ENCODE measurements around the gene KAZN.

KAZN gene

GRCh38 chr1:14677292-14677971 lies 78.9 kb downstream of the KAZN start:
- no peak for DNase-seq (ENCODE audit: low read depth)

GRCh38 chr1:14678011-14678638 lies 79.6 kb downstream of the KAZN start:
- no peak for DNase-seq (ENCODE audit: low read depth)

- no peak for DNase-seq (ENCODE audit: low read depth)
Measured at GRCh38 chr1:14679027-14679688, 80.7 kb downstream of the KAZN start.

- DNase-seq (ENCODE audit: low read depth) = no peak
Measured at GRCh38 chr1:14681182-14681581, 82.7 kb downstream of the KAZN start.

GRCh38 chr1:14682941-14683621 lies 84.6 kb downstream of the KAZN start:
- no peak for DNase-seq (ENCODE audit: low read depth)

- no peak for DNase-seq (ENCODE audit: low read depth)
Measured at GRCh38 chr1:14685078-14685477, 86.6 kb downstream of the KAZN start.

- DNase-seq (ENCODE audit: low read depth) = no peak
Measured at GRCh38 chr1:14686701-14687100, 88.2 kb downstream of the KAZN start.

GRCh38 chr1:14687147-14687546 lies 88.7 kb downstream of the KAZN start:
- DNase-seq (ENCODE audit: low read depth) = no peak

- DNase-seq (ENCODE audit: low read depth) = no peak
Measured at GRCh38 chr1:14689996-14690615, 91.6 kb downstream of the KAZN start.

GRCh38 chr1:14693949-14694348 lies 95.5 kb downstream of the KAZN start:
- DNase-seq (ENCODE audit: low read depth) = no peak

- no peak for DNase-seq (ENCODE audit: low read depth)
Measured at GRCh38 chr1:14694589-14694988, 96.1 kb downstream of the KAZN start.

- DNase-seq (ENCODE audit: low read depth) = no peak
Measured at GRCh38 chr1:14696761-14697160, 98.3 kb downstream of the KAZN start.

GRCh38 chr1:14697353-14697752 lies 98.9 kb downstream of the KAZN start:
- no peak for DNase-seq (ENCODE audit: low read depth)

- DNase-seq (ENCODE audit: low read depth) = no peak
Measured at GRCh38 chr1:14698314-14698713, 99.8 kb downstream of the KAZN start.

GRCh38 chr1:14699620-14700019 lies 101.1 kb downstream of the KAZN start:
- no peak for DNase-seq (ENCODE audit: low read depth)

GRCh38 chr1:14704846-14705245 lies 106.4 kb downstream of the KAZN start:
- no peak for DNase-seq (ENCODE audit: low read depth)

GRCh38 chr1:14705824-14706223 lies 107.3 kb downstream of the KAZN start:
- DNase-seq (ENCODE audit: low read depth) = no peak

GRCh38 chr1:14706631-14707030 lies 108.1 kb downstream of the KAZN start:
- DNase-seq (ENCODE audit: low read depth) = no peak

- DNase-seq (ENCODE audit: low read depth) = no peak
Measured at GRCh38 chr1:14707531-14708445, 109.3 kb downstream of the KAZN start.

- no peak for DNase-seq (ENCODE audit: low read depth)
Measured at GRCh38 chr1:14710331-14710730, 111.8 kb downstream of the KAZN start.

GRCh38 chr1:14712136-14712535 lies 113.7 kb downstream of the KAZN start:
- DNase-seq (ENCODE audit: low read depth) = no peak

All from activated T-helper 1 cell treated with Interleukin-2 at 50 U/mL for 16 hours (primary cell).